Measurements from ENCODE around the gene GIPC2. TPM values are rescaled to one million over a fixed set of nuclear protein-coding genes. Genes with fewer than 3 reads are reported as not detected.

GIPC2 gene
- total RNA-seq, 1 experiment from 2014 or later, result 0.07 TPM

- peak; percentile 77 for ATAC-seq
- peak overlapping the region; percentile 83 for H3K4me2 ChIP-seq (ENCODE audit: low read length)
- TF ChIP-seq EGR1 (IDR thresholded peaks at IDR 0.05; ENCODE audit: low read depth) (peak; percentile 54; the same call in 1 of the 2 replicates), SIN3A (IDR thresholded peaks at IDR 0.05; ENCODE audit: low read depth) (peak; percentile 100), POLR2AphosphoS5 (IDR thresholded peaks at IDR 0.05; ENCODE audit: low read depth, low read length) (peak; percentile 88), CEBPB (IDR thresholded peaks at IDR 0.05; ENCODE audit: low read depth) (peak; percentile 68), EZH2phosphoT487 (IDR thresholded peaks at IDR 0.05; ENCODE audit: borderline replicate concordance) (no peak), POLR2A (IDR thresholded peaks at IDR 0.05; ENCODE audit: borderline replicate concordance, extremely low read depth, insufficient read depth, insufficient read length) (peak; percentile 100), TCF7L2 (IDR thresholded peaks at IDR 0.05; ENCODE audit: borderline replicate concordance, extremely low read depth, insufficient read depth, insufficient read length) (no peak), RAD21 (IDR thresholded peaks at IDR 0.05; ENCODE audit: low read depth) (no peak), JUND (IDR thresholded peaks at IDR 0.05) (peak; percentile 73), CBX3 (IDR thresholded peaks at IDR 0.05; ENCODE audit: low read depth) (peak; percentile 69; the same call in 1 of the 2 replicates), SRF (IDR thresholded peaks at IDR 0.05; ENCODE audit: low read depth) (peak; percentile 70), ZNF274 (IDR thresholded peaks at IDR 0.05; ENCODE audit: low read depth, low read length) (no peak), YY1 (IDR thresholded peaks at IDR 0.05; ENCODE audit: extremely low read depth, insufficient replicate concordance, low read depth, low read length) (peak; percentile 2), SP1 (IDR thresholded peaks at IDR 0.05; ENCODE audit: low read depth) (peak; percentile 72), FOSL1 (IDR thresholded peaks at IDR 0.05; ENCODE audit: low read depth) (peak; percentile 47), ELF1 (IDR thresholded peaks at IDR 0.05; ENCODE audit: borderline replicate concordance, low read depth) (no peak; the same call in 1 of the 2 replicates), ZBTB33 (IDR thresholded peaks at IDR 0.05; ENCODE audit: extremely low read depth, insufficient replicate concordance, low read length) (peak; percentile 90)
- TF ChIP-seq, protein P1, sequence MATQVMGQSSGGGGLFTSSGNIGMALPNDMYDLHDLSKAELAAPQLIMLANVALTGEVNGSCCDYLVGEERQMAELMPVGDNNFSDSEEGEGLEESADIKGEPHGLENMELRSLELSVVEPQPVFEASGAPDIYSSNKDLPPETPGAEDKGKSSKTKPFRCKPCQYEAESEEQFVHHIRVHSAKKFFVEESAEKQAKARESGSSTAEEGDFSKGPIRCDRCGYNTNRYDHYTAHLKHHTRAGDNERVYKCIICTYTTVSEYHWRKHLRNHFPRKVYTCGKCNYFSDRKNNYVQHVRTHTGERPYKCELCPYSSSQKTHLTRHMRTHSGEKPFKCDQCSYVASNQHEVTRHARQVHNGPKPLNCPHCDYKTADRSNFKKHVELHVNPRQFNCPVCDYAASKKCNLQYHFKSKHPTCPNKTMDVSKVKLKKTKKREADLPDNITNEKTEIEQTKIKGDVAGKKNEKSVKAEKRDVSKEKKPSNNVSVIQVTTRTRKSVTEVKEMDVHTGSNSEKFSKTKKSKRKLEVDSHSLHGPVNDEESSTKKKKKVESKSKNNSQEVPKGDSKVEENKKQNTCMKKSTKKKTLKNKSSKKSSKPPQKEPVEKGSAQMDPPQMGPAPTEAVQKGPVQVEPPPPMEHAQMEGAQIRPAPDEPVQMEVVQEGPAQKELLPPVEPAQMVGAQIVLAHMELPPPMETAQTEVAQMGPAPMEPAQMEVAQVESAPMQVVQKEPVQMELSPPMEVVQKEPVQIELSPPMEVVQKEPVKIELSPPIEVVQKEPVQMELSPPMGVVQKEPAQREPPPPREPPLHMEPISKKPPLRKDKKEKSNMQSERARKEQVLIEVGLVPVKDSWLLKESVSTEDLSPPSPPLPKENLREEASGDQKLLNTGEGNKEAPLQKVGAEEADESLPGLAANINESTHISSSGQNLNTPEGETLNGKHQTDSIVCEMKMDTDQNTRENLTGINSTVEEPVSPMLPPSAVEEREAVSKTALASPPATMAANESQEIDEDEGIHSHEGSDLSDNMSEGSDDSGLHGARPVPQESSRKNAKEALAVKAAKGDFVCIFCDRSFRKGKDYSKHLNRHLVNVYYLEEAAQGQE (IDR thresholded peaks at IDR 0.05; ENCODE audit: low read depth), result no peak
- TF ChIP-seq, protein P2, sequence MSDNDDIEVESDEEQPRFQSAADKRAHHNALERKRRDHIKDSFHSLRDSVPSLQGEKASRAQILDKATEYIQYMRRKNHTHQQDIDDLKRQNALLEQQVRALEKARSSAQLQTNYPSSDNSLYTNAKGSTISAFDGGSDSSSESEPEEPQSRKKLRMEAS (IDR thresholded peaks at IDR 0.05), result peak; percentile 27; the same call in 1 of the 2 replicates
- intact Hi-C loops (cut with micrococcal nuclease), result loop anchor here (1.0 kb wide), 1 partner anchor 25 kb away; the partner anchor contains the start of gene FUBP1
- H3K9me3 ChIP-seq (ENCODE audit: control insufficient read depth in 1 of 2, insufficient read depth in 1 of 2, low read depth in 1 of 2, low read length in 2 of 2), result no peaks in the 10 kb centered on the region
- no peaks in the 10 kb centered on the region for H3K9me2 ChIP-seq (ENCODE audit: insufficient read depth)
- POLR2A ChIA-PET, result interaction anchor here (0.7 to 7.7 kb wide), 45 partner anchors 9 to 623 kb away, joined by 3 to 129 read pairs (median 5); partner anchors contain the start of gene FUBP1
- H3K9ac ChIP-seq (ENCODE audit: low read length), result peak overlapping the region; percentile 75
- H4K20me1 ChIP-seq (ENCODE audit: insufficient read depth), result no peaks in the 10 kb centered on the region
- H3K4me1 ChIP-seq (ENCODE audit: control insufficient read depth in 1 of 2, insufficient read depth in 2 of 2, low read length in 2 of 2), result peaks cover 24 to 56% of the 10 kb centered on the region in 2 experiments
- peak overlapping the region; percentile 17 for H2AFZ ChIP-seq (ENCODE audit: low read depth, low read length, poor library complexity, severe bottlenecking)
- RAD21 ChIA-PET (ENCODE audit: low non-redundant PET in 1 of 2, low total read pairs in 2 of 2, uncharacterized antibody in 2 of 2, unreplicated experiment in 2 of 2), result interaction anchor here in 1 of 2 experiments (1.5 kb wide), 1 partner anchor 110 kb away, joined by 5 read pairs; no protein-coding TSS in a partner anchor
- peaks cover 44% of the 10 kb centered on the region for H3K79me2 ChIP-seq (ENCODE audit: insufficient read depth, low read length)
- peak overlapping the region; percentile 71 for H3K27ac ChIP-seq (ENCODE audit: low read depth, low read length)
- DNase-seq (ENCODE audit: low read depth, low spot score), result peak; percentile 88
- H3K27me3 ChIP-seq (ENCODE audit: insufficient read depth, low read length), result no peaks in the 10 kb centered on the region
- CTCF ChIA-PET, result interaction anchor here (0.6 to 3.5 kb wide), 3 partner anchors 24 to 682 kb away, joined by 3 to 29 read pairs (median 4); no protein-coding TSS in a partner anchor
- no peaks in the 10 kb centered on the region for H3K36me3 ChIP-seq (ENCODE audit: control insufficient read depth in 1 of 2, insufficient read depth in 2 of 2, low read length in 2 of 2)
- H3K4me3 ChIP-seq (replicated peaks in 1 of 2; ENCODE audit: low read depth in 1 of 2, low read length in 2 of 2), result peak overlapping the region; percentile 47 to 66
- TSS peak; percentile 99 for BruUV-seq (replicated peaks)
These were observed 41.7 kb upstream of the GIPC2 start for GRCh38 chr1:78003882-78004718.

All from HCT116 (cell line).